SK-N-SH (cell line): ENCODE data around the gene RPRD2. TPM values are rescaled to one million over a fixed set of nuclear protein-coding genes. Genes with fewer than 3 reads are reported as not detected.

ENCODE experiments used
- CTCF ChIA-PET: fragments of 300-600, 350-600 bp; formaldehyde crosslinking; extraction: SDS; loops from one replicate; lab custom pipeline; 2021; lab: Yijun Ruan, JAX
- POLR2A ChIA-PET: fragments of 350-600 bp; sonication (Branson Sonifier 250); formaldehyde crosslinking; extraction: SDS; loops from one replicate; lab custom pipeline; 2020; ENCODE audit warnings: antibody characterized with exemption, inconsistent platforms; lab: Yijun Ruan, JAX
- DNase-seq: peaks from one replicate; pipeline ENCODE4 v3.0.0; 2012
- H2AFZ ChIP-seq: fragments of 200-600 bp; sonication (generic); 2 replicates; pipeline ENCODE4 v1.8.1; 2016; ENCODE audit warnings: antibody characterized with exemption, mild to moderate bottlenecking, low read depth
- H3F3A ChIP-seq: fragments of 200-600 bp; sonication (generic); replicated peaks from 2 replicates; pipeline ENCODE3; 2016; ENCODE audit warnings: antibody characterized with exemption, mild to moderate bottlenecking; ENCODE audit not compliant: insufficient read depth
- H3K27ac ChIP-seq, 2 experiments: fragments of 200-500 bp in 1 of 2; fragments of 200-600 bp in 1 of 2; sonication (Bioruptor generic) in 1 of 2; sonication (generic), shearing (Covaris generic) in 1 of 2; 2 replicates each; pipeline versions ENCODE4 v1.5.1 to v1.6.1; 2014 to 2016; ENCODE audit warnings: low read depth in 2 of 2, inconsistent platforms in 1 of 2, low read length in 1 of 2, mild to moderate bottlenecking in 1 of 2, mixed read lengths in 1 of 2
- H3K27me3 ChIP-seq: fragments of 200-600 bp; sonication (generic), shearing (Covaris generic); 2 replicates; pipeline ENCODE4 v1.6.1; 2016; ENCODE audit warnings: mixed run types; ENCODE audit not compliant: insufficient read depth
- H3K36me3 ChIP-seq, 2 experiments: fragments of 200-500 bp in 1 of 2; fragments of 200-600 bp in 1 of 2; sonication (Bioruptor generic) in 1 of 2; sonication (generic) in 1 of 2; replicated peaks in 1 of 2; 2 replicates each; pipeline versions ENCODE3 to v1.5.1; 2014 to 2016; ENCODE audit warnings: low read length in 1 of 2, mild to moderate bottlenecking in 1 of 2; ENCODE audit not compliant: insufficient read depth in 2 of 2, control insufficient read depth in 1 of 2
- H3K4me1 ChIP-seq, 2 experiments: fragments of 200-500 bp in 1 of 2; fragments of 200-600 bp in 1 of 2; sonication (Bioruptor generic) in 1 of 2; sonication (generic), shearing (Covaris generic) in 1 of 2; 2 replicates each; pipeline versions ENCODE4 v1.5.1 to v1.6.1; 2014 to 2016; ENCODE audit warnings: low read depth in 1 of 2, low read length in 1 of 2, mixed run types in 1 of 2; ENCODE audit not compliant: insufficient read depth in 2 of 2, control insufficient read depth in 1 of 2
- H3K4me2 ChIP-seq: fragments of 200-600 bp; sonication (generic), shearing (Covaris generic); 2 replicates; pipeline ENCODE4 v1.6.1; 2017; ENCODE audit warnings: mixed run types
- H3K4me3 ChIP-seq, 2 experiments: fragments of 200-500 bp in 1 of 2; fragments of 200-600 bp in 1 of 2; sonication (Bioruptor generic) in 1 of 2; sonication (generic), shearing (Covaris generic) in 1 of 2; 2 replicates each; pipeline versions ENCODE4 v1.5.1 to v1.8.1; 2014 to 2016; ENCODE audit warnings: low read depth in 2 of 2, inconsistent platforms in 1 of 2, low read length in 1 of 2, mild to moderate bottlenecking in 1 of 2, mixed read lengths in 1 of 2, moderate library complexity in 1 of 2
- H3K79me2 ChIP-seq: fragments of 200-600 bp; sonication (generic); 2 replicates; pipeline ENCODE4 v1.8.1; 2017; ENCODE audit warnings: mild to moderate bottlenecking; ENCODE audit not compliant: insufficient read depth
- H3K9ac ChIP-seq: fragments of 200-600 bp; sonication (generic); 2 replicates; pipeline ENCODE4 v1.6.1; 2017; ENCODE audit warnings: mixed run types
- H3K9me2 ChIP-seq: fragments of 200-600 bp; sonication (generic); 2 replicates; pipeline ENCODE4 v1.6.1; 2017; ENCODE audit warnings: mixed run types
- H3K9me3 ChIP-seq: fragments of 200-600 bp; sonication (generic); 2 replicates; pipeline ENCODE4 v1.6.1; 2017; ENCODE audit warnings: mixed run types, mild to moderate bottlenecking, moderate library complexity
- H4K20me1 ChIP-seq: fragments of 200-600 bp; sonication (generic); 2 replicates; pipeline ENCODE4 v1.6.1; 2017; ENCODE audit warnings: mild to moderate bottlenecking, mixed run types; ENCODE audit not compliant: insufficient read depth
- CTCF ChIP-seq: fragments of 200-600 bp; sonication (generic); IDR thresholded peaks from 2 replicates; pipeline ENCODE4 v1.6.1; 2017; ENCODE audit warnings: antibody characterized with exemption, mild to moderate bottlenecking, moderate library complexity
- EZH2phosphoT487 ChIP-seq: fragments of 200-600 bp; sonication (generic); IDR thresholded peaks from 2 replicates; pipeline ENCODE4 v1.6.1; 2017; ENCODE audit warnings: low read depth, mixed run types, mild to moderate bottlenecking, antibody characterized with exemption, moderate library complexity, borderline replicate concordance
- FOXM1 ChIP-seq: IDR thresholded peaks from 2 replicates; pipeline ENCODE4 v1.4.0; 2012; ENCODE audit warnings: low read depth, mild to moderate bottlenecking
- GATA2 ChIP-seq: sonication (generic); formaldehyde crosslinking; IDR thresholded peaks from 2 replicates; pipeline ENCODE4 v1.5.0; 2020; ENCODE audit warnings: mild to moderate bottlenecking, missing genetic modification reagents
- MEF2A ChIP-seq: IDR thresholded peaks from 2 replicates; pipeline ENCODE4 v1.4.0; 2012; ENCODE audit warnings: low read depth, borderline replicate concordance
- MXI1 ChIP-seq: IDR thresholded peaks from 2 replicates; pipeline ENCODE4 v1.6.1; 2012; ENCODE audit warnings: mild to moderate bottlenecking, low read depth, low read length, improper control_type of control experiment
- NFIC ChIP-seq: IDR thresholded peaks from 2 replicates; pipeline ENCODE4 v1.4.0; 2012; ENCODE audit warnings: borderline replicate concordance
- PBX3 ChIP-seq: IDR thresholded peaks from 2 replicates; pipeline ENCODE4; 2012
- RAD21 ChIP-seq: IDR thresholded peaks from 2 replicates; pipeline ENCODE4 v1.6.1; 2012; ENCODE audit warnings: mild to moderate bottlenecking, low read length
- TCF12 ChIP-seq: IDR thresholded peaks from 2 replicates; pipeline ENCODE4 v1.4.0; 2012
- WGBS: methylation state at CpG from one replicate; pipeline ENCODE4 v1.1.6; 2017; ENCODE audit warnings: low lambda C conversion rate; 5-methylcytosine and 5-hydroxymethylcytosine counted together
- polyA plus RNA-seq, 3 experiments: library from polyadenylated mRNA; depleted of rRNA; stranded (reverse); fragments of >200 nt; gene quantifications; 2 replicates each; pipeline ENCODE4 v1.2.3, GENCODE V29; 2012
- TF ChIP-seq, protein P1 (sequence below): fragments of 150-350 bp; IDR thresholded peaks from 2 replicates; pipeline ENCODE4 v1.6.1; 2016; ENCODE audit warnings: mild to moderate bottlenecking, low read depth, low read length

Gene RPRD2
- polyA plus RNA-seq, 1 of the 3 experiments (the other 2 are of a cell fraction), result 9.2 TPM

GRCh38 chr1:150473659-150474058, 109.7 kb downstream of the RPRD2 start:
- POLR2A ChIA-PET, result no interaction called here
- Histone ChIP-seq H3K9me3 (no peaks in the 10 kb centered on the region), H3K9me2 (no peaks in the 10 kb centered on the region), H3K4me2 (no peak overlapping the region), H3K4me3 (no peak overlapping the region), H4K20me1 (no peaks in the 10 kb centered on the region), H3K36me3 (peaks cover 24 to 53% of the 10 kb centered on the region in 2 experiments), H2AFZ (no peak overlapping the region), H3K4me1 (no peaks in the 10 kb centered on the region; a peak in 1 of 4 replicates), H3F3A (no peaks in the 10 kb centered on the region), H3K27ac (no peak overlapping the region), H3K79me2 (no peaks in the 10 kb centered on the region), H3K27me3 (no peaks in the 10 kb centered on the region), H3K9ac (no peak overlapping the region)
- CTCF ChIA-PET, result interaction anchor here (1.7 kb wide), 1 partner anchor 59 kb away, joined by 5 read pairs; no protein-coding TSS in a partner anchor
- no peak for DNase-seq
- TF ChIP-seq NFIC (no peak), MEF2A (no peak), CTCF (no peak), EZH2phosphoT487 (no peak), PBX3 (no peak), FOXM1 (no peak), MXI1 (no peak), GATA2 (no peak), RAD21 (no peak)
- TF ChIP-seq, protein P1, sequence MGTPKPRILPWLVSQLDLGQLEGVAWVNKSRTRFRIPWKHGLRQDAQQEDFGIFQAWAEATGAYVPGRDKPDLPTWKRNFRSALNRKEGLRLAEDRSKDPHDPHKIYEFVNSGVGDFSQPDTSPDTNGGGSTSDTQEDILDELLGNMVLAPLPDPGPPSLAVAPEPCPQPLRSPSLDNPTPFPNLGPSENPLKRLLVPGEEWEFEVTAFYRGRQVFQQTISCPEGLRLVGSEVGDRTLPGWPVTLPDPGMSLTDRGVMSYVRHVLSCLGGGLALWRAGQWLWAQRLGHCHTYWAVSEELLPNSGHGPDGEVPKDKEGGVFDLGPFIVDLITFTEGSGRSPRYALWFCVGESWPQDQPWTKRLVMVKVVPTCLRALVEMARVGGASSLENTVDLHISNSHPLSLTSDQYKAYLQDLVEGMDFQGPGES, result no peak
- 96% methylated on average over 4 of the region's 4 CpGs for WGBS

- no peak overlapping the region for H3K9ac ChIP-seq
- DNase-seq, result no peak
These were observed 110.9 kb downstream of the RPRD2 start for GRCh38 chr1:150474869-150475268.

More at GRCh38 chr1:150474869-150475268, 110.9 kb downstream of the RPRD2 start:
- Histone ChIP-seq H3F3A (no peaks in the 10 kb centered on the region), H3K27me3 (no peaks in the 10 kb centered on the region), H3K4me2 (no peak overlapping the region), H3K9me3 (no peaks in the 10 kb centered on the region), H3K27ac (no peak overlapping the region), H3K79me2 (no peaks in the 10 kb centered on the region), H3K36me3 (peaks cover 21 to 52% of the 10 kb centered on the region in 2 experiments), H3K4me1 (no peaks in the 10 kb centered on the region; a peak in 1 of 4 replicates), H2AFZ (no peak overlapping the region), H3K4me3 (no peak overlapping the region), H3K9me2 (no peaks in the 10 kb centered on the region), H4K20me1 (no peaks in the 10 kb centered on the region)
- ChIA-PET CTCF (interaction anchor here (1.7 kb wide), 1 partner anchor 58 kb away, joined by 5 read pairs; no protein-coding TSS in a partner anchor), POLR2A (no interaction called here)
- WGBS, result 65% methylated on average over 4 of the region's 4 CpGs
- no peak for TF ChIP-seq TCF12
